Measurements from ENCODE around the gene AGRP. TPM values are rescaled to one million over a fixed set of nuclear protein-coding genes. Genes with fewer than 3 reads are reported as not detected.

The AGRP gene
- total RNA-seq, 1 donor from 2014 or later: not detected

GRCh38 chr16:67481561-67482232 lies 1.6 kb downstream of the AGRP start:
- TF ChIP-seq CTCF (IDR thresholded peaks at IDR 0.05; ENCODE audit: unreplicated experiment): no peak
- no peaks in the 10 kb centered on the region for H3K27me3 Mint-ChIP-seq (ENCODE audit: low read depth)
- H3K9me3 Mint-ChIP-seq: no peaks in the 10 kb centered on the region
- peaks cover 2% of the 10 kb centered on the region for H3K36me3 Mint-ChIP-seq
- H3K27ac Mint-ChIP-seq: peak overlapping the region; percentile 97
- H3K4me3 Mint-ChIP-seq: peak overlapping the region; percentile 98
- peaks cover 20% of the 10 kb centered on the region for H3K4me1 Mint-ChIP-seq
- DNase-seq (ENCODE audit: low spot score in 2 of 2, unreplicated experiment in 2 of 2): peak in 1 of 2 experiments; percentile 45

- TF ChIP-seq CTCF (IDR thresholded peaks at IDR 0.05; ENCODE audit: unreplicated experiment): peak; percentile 87
- Mint-ChIP-seq H3K4me3 (peak within 1 kb of the TSS; percentile 98), H3K27ac (peak within 1 kb of the TSS; percentile 99), H3K9me3 (no peaks in the 10 kb centered on the region), H3K36me3 (peaks cover 2% of the 10 kb centered on the region), H3K4me1 (peaks cover 20% of the 10 kb centered on the region), H3K27me3 (ENCODE audit: low read depth) (no peaks in the 10 kb centered on the region)
- peak; percentile 99 for DNase-seq (ENCODE audit: low spot score in 2 of 2, unreplicated experiment in 2 of 2)
These were observed 2.4 kb downstream of the AGRP start, which contains the start of gene ATP6V0D1 for GRCh38 chr16:67480833-67481560. Gene ATP6V0D1, minus strand, starts transcription at chr16:67481157. Its CDS starts 71 bp downstream, at chr16:67481086.

GRCh38 chr16:67477960-67478554 lies 5.3 kb downstream of the AGRP start:
- no peak for TF ChIP-seq CTCF (IDR thresholded peaks at IDR 0.05; ENCODE audit: unreplicated experiment)
- H3K4me1 Mint-ChIP-seq: peaks cover 20% of the 10 kb centered on the region
- H3K36me3 Mint-ChIP-seq: no peaks in the 10 kb centered on the region
- DNase-seq (ENCODE audit: low spot score in 2 of 2, unreplicated experiment in 2 of 2): no peak
- H3K27ac Mint-ChIP-seq: no peak overlapping the region
- no peaks in the 10 kb centered on the region for H3K9me3 Mint-ChIP-seq
- peak overlapping the region; percentile 29 for H3K4me3 Mint-ChIP-seq
- no peaks in the 10 kb centered on the region for H3K27me3 Mint-ChIP-seq (ENCODE audit: low read depth)

DNA sequence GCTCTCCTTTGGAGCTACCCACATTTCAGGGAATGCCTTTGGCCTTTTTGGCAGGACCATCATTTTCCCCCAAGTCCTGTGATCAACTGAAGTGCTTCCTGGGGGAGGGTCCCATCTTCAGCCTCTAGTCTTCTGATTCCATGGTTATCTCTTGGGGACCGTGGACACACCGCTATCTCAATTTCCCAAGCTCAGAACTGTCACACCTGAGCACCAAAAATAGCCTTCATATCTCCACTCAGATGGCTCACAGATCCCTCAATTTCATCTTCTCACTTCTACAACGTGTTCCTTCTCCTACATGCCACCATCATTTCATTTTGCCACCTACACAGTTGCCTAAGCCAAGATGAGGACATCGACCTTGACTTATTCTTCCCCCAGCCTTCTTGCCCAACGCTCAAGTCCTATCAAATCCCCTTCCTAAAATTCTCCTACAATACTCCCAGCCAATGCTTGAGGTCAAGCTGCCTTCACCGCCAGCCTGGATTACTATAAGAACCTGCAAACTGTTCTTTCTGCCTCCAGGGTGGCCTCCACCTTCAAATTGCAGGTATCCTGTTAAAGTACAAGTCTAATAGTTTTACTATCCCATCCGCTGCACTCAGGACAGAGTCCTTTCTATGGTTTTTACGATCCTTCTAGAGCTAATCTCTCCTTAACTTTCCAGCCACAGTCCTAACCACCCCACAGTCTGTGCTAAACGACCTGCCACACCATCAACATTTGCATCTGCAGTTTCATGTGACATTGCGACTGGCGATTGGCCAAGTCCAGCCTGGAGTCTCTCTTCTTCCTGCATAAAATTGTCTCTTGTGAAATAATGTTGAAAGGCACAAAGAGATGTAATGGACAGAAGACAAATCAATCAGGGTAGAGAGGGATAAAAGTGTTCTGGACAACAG lies 8.5 kb downstream of the AGRP start:
- TF ChIP-seq CTCF (IDR thresholded peaks at IDR 0.05; ENCODE audit: unreplicated experiment): no peak
- Mint-ChIP-seq H3K36me3 (no peaks in the 10 kb centered on the region), H3K9me3 (no peaks in the 10 kb centered on the region), H3K4me3 (no peak overlapping the region), H3K4me1 (peaks cover 6% of the 10 kb centered on the region), H3K27me3 (ENCODE audit: low read depth) (no peaks in the 10 kb centered on the region), H3K27ac (no peak overlapping the region)
- DNase-seq (ENCODE audit: low spot score in 2 of 2, unreplicated experiment in 2 of 2): no peak

- DNase-seq (ENCODE audit: low spot score in 2 of 2, unreplicated experiment in 2 of 2): no peak
- Mint-ChIP-seq H3K9me3 (no peaks in the 10 kb centered on the region), H3K4me3 (no peak overlapping the region), H3K36me3 (no peaks in the 10 kb centered on the region), H3K4me1 (no peaks in the 10 kb centered on the region), H3K27me3 (ENCODE audit: low read depth) (no peaks in the 10 kb centered on the region), H3K27ac (no peak overlapping the region)
- TF ChIP-seq CTCF (IDR thresholded peaks at IDR 0.05; ENCODE audit: unreplicated experiment): no peak
These were observed 11.5 kb downstream of the AGRP start for GRCh38 chr16:67471758-67472384.

Data from mesothelial cell of epicardium (in vitro differentiated cells).